ENCODE measurements around the gene GPR62.
A peak's percentile ranks its signal among the peaks of the same experiment; 100 is the strongest.
"Not testable (repeated sequence)": the region's sequence is repeated elsewhere in the genome, so short reads cannot be mapped to it uniquely, and the experiment has no call there.

GPR62 gene

GRCh38 chr3:51955175-51955892, at the start of gene GPR62:
Gene GPR62, plus strand, starts transcription at chr3:51955381. Its CDS starts 272 bp downstream, at chr3:51955653.
- DNase-seq, result peak in 44 of 51 donors; percentile 15 to 90 (median 72)

- DNase-seq, result no peak
These were observed 47.2 kb upstream of the GPR62 start for GRCh38 chr3:51908026-51908425.

GRCh38 chr3:51916418-51916817, 38.8 kb upstream of the GPR62 start:
- DNase-seq, result no peak

- no peak for DNase-seq
These were observed 34.1 kb upstream of the GPR62 start for GRCh38 chr3:51921081-51921578.

GRCh38 chr3:51927061-51927977, 27.9 kb upstream of the GPR62 start:
- no peak for DNase-seq

- DNase-seq, result no peak
These were observed 26.7 kb upstream of the GPR62 start for GRCh38 chr3:51928438-51928837.

- DNase-seq, result not testable (repeated sequence)
These were observed 26.2 kb upstream of the GPR62 start for GRCh38 chr3:51928981-51929380.

GRCh38 chr3:51929420-51930003, 25.7 kb upstream of the GPR62 start:
- DNase-seq, result no peak

- no peak for DNase-seq
These were observed 24.7 kb upstream of the GPR62 start for GRCh38 chr3:51930439-51930838.

- no peak for DNase-seq
These were observed 23.4 kb upstream of the GPR62 start for GRCh38 chr3:51931756-51932155.

- DNase-seq, result no peak
These were observed 22.5 kb upstream of the GPR62 start for GRCh38 chr3:51932471-51933370.

- DNase-seq, result no peak
These were observed 21.6 kb upstream of the GPR62 start for GRCh38 chr3:51933471-51934138.

GRCh38 chr3:51934139-51934850, 20.9 kb upstream of the GPR62 start:
- no peak for DNase-seq

GRCh38 chr3:51934991-51935885, 19.9 kb upstream of the GPR62 start:
- no peak for DNase-seq

- no peak for DNase-seq
These were observed 19.1 kb upstream of the GPR62 start for GRCh38 chr3:51935886-51936755.

- no peak for DNase-seq
These were observed 18.2 kb upstream of the GPR62 start for GRCh38 chr3:51937014-51937413.

- no peak for DNase-seq
These were observed 17.4 kb upstream of the GPR62 start for GRCh38 chr3:51937611-51938450.
